Measurements from ENCODE around the gene NUDT2.

NUDT2 gene

DNA sequence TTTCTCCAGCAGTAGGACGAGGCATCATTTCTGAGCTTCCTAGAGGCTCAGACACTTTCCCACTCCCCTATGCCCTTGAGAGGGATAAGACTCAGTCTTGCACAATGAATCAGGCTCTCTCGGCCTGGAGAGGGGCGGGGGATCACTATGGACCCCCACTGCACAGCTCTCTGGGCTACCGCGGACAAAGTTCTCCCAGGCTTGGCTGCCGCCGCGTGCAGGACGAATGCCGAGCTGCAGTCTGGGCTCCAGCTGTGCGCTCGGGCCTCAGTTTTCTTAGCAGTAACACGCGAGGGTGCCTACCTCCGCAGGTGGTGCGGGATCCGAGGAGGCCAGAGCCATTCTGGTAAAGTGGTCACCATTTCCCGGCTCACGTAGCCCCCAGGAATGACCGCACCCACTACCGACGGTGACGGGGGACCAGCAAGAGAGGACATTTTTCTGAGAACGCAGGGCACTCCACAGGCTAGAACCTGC is 50.7 kb downstream of the NUDT2 start:
- Histone ChIP-seq H3K4ac (ENCODE audit: low read depth, low read length) (no peak overlapping the region), H4K5ac (ENCODE audit: low read length) (no peak overlapping the region), H3K27ac (ENCODE audit: low read depth, low read length) (no peak overlapping the region), H3K36me3 (ENCODE audit: control insufficient read depth, insufficient read depth, low read length) (no peaks in the 10 kb centered on the region), H3K18ac (ENCODE audit: low read length) (no peak overlapping the region), H3K4me1 (ENCODE audit: control insufficient read depth, low read depth, low read length) (peaks cover 13% of the 10 kb centered on the region), H2BK15ac (replicated peaks; ENCODE audit: low read depth) (no peak overlapping the region), H2BK120ac (ENCODE audit: low read depth, low read length) (no peak overlapping the region), H2AK5ac (ENCODE audit: low read length) (no peak overlapping the region), H3K56ac (ENCODE audit: low read length) (peak overlapping the region; percentile 59), H3K9ac (ENCODE audit: low read length) (peak overlapping the region; percentile 32), H4K8ac (ENCODE audit: low read depth, low read length) (no peak overlapping the region), H3K4me3 (ENCODE audit: low read length) (peak overlapping the region; percentile 47), H2BK5ac (ENCODE audit: low read length) (no peak overlapping the region), H3K79me1 (ENCODE audit: low read length) (no peaks in the 10 kb centered on the region), H3K4me2 (ENCODE audit: low read length) (peak overlapping the region; percentile 87), H3K27me3 (ENCODE audit: insufficient read depth, low read length, poor library complexity) (peaks cover 3% of the 10 kb centered on the region), H3K79me2 (ENCODE audit: control insufficient read depth, insufficient read depth, low read length) (no peaks in the 10 kb centered on the region), H3K23ac (ENCODE audit: low read length) (no peak overlapping the region)
- no peak for DNase-seq
- no CpG with 5 or more reads among the region's 24 CpGs for WGBS (ENCODE audit: extremely low coverage, insufficient coverage, low lambda C conversion rate)

DNA sequence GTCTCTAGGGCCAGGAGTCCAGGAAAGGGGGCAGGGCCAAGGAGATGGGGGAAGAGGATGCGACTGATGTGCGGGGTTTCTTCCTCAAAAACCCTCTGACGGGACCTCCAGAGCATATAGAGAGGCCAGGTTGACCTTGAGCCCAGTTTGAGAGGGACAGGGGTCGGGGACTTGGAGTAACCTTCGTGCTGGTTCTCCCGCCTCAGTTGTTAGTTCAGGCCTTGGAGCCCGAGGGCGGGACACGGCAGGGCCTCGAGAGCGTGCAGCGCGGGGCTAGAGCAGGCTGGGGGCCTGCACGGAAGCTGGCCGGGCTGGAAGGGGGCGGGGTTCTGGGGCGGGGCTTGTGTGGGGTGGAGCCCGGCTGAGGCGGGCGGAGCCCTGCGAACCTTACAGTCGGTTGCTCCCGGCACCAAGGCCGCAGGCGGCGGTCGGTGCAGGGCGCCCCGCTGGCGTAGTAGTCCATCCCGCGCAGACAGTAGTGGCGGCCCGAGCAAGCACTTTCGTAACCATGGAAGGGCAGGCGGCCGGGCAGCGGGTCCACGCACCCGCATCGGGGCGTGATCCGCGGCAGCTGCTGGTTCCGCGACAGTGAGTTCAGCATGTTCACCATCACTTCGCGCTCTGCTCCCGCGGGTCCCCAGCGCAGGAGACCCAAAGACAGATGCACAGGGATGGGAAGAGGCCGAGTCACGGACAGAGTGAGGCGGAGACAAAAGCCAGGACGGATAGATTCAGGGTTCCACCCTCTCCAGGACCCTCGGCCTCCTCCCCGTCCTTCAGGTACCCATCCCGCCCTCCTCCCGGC is 51.3 kb downstream of the NUDT2 start:
- Histone ChIP-seq H3K4ac (ENCODE audit: low read depth, low read length) (no peak overlapping the region), H4K5ac (ENCODE audit: low read length) (no peak overlapping the region), H3K4me2 (ENCODE audit: low read length) (peak overlapping the region; percentile 87), H3K9ac (ENCODE audit: low read length) (peak overlapping the region; percentile 32), H4K8ac (ENCODE audit: low read depth, low read length) (no peak overlapping the region), H3K79me2 (ENCODE audit: control insufficient read depth, insufficient read depth, low read length) (no peaks in the 10 kb centered on the region), H3K4me1 (ENCODE audit: control insufficient read depth, low read depth, low read length) (peaks cover 7% of the 10 kb centered on the region), H3K18ac (ENCODE audit: low read length) (no peak overlapping the region), H2BK5ac (ENCODE audit: low read length) (no peak overlapping the region), H2BK15ac (replicated peaks; ENCODE audit: low read depth) (no peak overlapping the region), H3K36me3 (ENCODE audit: control insufficient read depth, insufficient read depth, low read length) (no peaks in the 10 kb centered on the region), H3K79me1 (ENCODE audit: low read length) (no peaks in the 10 kb centered on the region), H3K27ac (ENCODE audit: low read depth, low read length) (no peak overlapping the region), H3K56ac (ENCODE audit: low read length) (peak overlapping the region; percentile 77), H2AK5ac (ENCODE audit: low read length) (no peak overlapping the region), H3K23ac (ENCODE audit: low read length) (no peak overlapping the region), H2BK120ac (ENCODE audit: low read depth, low read length) (no peak overlapping the region), H3K4me3 (ENCODE audit: low read length) (peak overlapping the region; percentile 23), H3K27me3 (ENCODE audit: insufficient read depth, low read length, poor library complexity) (peaks cover 3% of the 10 kb centered on the region)
- WGBS (ENCODE audit: extremely low coverage, insufficient coverage, low lambda C conversion rate): no CpG with 5 or more reads among the region's 59 CpGs
- peak; percentile 86 for DNase-seq

DNA sequence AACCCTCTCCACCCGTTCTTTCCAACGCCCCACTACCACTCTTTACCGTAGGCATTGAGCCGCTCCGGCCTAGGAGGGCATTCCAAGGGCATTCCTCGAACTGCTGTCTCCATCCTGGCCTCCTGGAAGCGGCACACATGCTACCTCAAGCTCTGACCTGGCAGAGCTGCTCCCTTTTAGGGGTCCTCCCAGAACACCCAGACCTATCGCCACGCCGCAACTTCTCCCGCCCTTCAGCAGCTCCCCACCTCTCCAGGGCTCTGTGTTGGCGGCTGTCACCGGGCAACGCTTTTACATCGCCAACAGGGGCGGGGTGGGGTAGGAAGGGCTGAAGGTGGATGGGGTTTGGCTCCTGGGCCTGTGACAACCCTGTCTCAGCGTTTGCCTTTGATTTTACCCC is 52.0 kb downstream of the NUDT2 start:
- no CpG with 5 or more reads among the region's 17 CpGs for WGBS (ENCODE audit: extremely low coverage, insufficient coverage, low lambda C conversion rate)
- H3K4me3 ChIP-seq (ENCODE audit: low read length): no peak overlapping the region
- no peak overlapping the region for H2BK5ac ChIP-seq (ENCODE audit: low read length)
- peaks cover 3% of the 10 kb centered on the region for H3K27me3 ChIP-seq (ENCODE audit: insufficient read depth, low read length, poor library complexity)
- peak overlapping the region; percentile 77 for H3K56ac ChIP-seq (ENCODE audit: low read length)
- no peaks in the 10 kb centered on the region for H3K79me2 ChIP-seq (ENCODE audit: control insufficient read depth, insufficient read depth, low read length)
- H2BK15ac ChIP-seq (replicated peaks; ENCODE audit: low read depth): no peak overlapping the region
- no peak overlapping the region for H2BK120ac ChIP-seq (ENCODE audit: low read depth, low read length)
- H3K9ac ChIP-seq (ENCODE audit: low read length): peak overlapping the region; percentile 8
- H3K27ac ChIP-seq (ENCODE audit: low read depth, low read length): no peak overlapping the region
- H4K5ac ChIP-seq (ENCODE audit: low read length): no peak overlapping the region
- H3K4me1 ChIP-seq (ENCODE audit: control insufficient read depth, low read depth, low read length): peaks cover 7% of the 10 kb centered on the region
- H3K36me3 ChIP-seq (ENCODE audit: control insufficient read depth, insufficient read depth, low read length): no peaks in the 10 kb centered on the region
- H3K23ac ChIP-seq (ENCODE audit: low read length): no peak overlapping the region
- H3K18ac ChIP-seq (ENCODE audit: low read length): no peak overlapping the region
- H3K79me1 ChIP-seq (ENCODE audit: low read length): no peaks in the 10 kb centered on the region
- no peak overlapping the region for H3K4ac ChIP-seq (ENCODE audit: low read depth, low read length)
- peak overlapping the region; percentile 81 for H3K4me2 ChIP-seq (ENCODE audit: low read length)
- no peak overlapping the region for H4K8ac ChIP-seq (ENCODE audit: low read depth, low read length)
- DNase-seq: peak; percentile 61
- H2AK5ac ChIP-seq (ENCODE audit: low read length): no peak overlapping the region

DNA sequence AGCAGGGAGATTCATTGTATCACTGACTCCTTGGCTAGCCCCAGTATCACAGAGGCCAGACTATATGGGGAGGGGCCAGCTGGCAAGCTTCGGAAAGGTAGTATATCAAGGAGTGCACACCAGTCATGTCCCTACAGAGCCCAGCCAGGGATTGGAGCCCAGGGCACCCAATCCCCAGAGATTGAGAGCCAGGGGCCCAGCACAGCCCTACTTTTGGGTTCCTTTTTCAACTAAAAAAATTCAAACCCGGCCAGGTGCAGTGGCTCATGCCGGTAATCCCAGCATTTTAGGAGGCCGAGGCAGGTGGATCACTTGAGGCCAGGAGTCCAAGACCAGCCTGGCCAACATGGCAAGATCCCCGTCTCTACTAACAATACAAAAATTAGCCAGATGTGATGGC is 52.7 kb downstream of the NUDT2 start:
- Histone ChIP-seq H3K4me1 (ENCODE audit: control insufficient read depth, low read depth, low read length) (peaks cover 7% of the 10 kb centered on the region), H3K4ac (ENCODE audit: low read depth, low read length) (no peak overlapping the region), H3K36me3 (ENCODE audit: control insufficient read depth, insufficient read depth, low read length) (no peaks in the 10 kb centered on the region), H2AK5ac (ENCODE audit: low read length) (no peak overlapping the region), H3K18ac (ENCODE audit: low read length) (no peak overlapping the region), H4K5ac (ENCODE audit: low read length) (no peak overlapping the region), H3K4me3 (ENCODE audit: low read length) (no peak overlapping the region), H2BK15ac (replicated peaks; ENCODE audit: low read depth) (no peak overlapping the region), H3K27me3 (ENCODE audit: insufficient read depth, low read length, poor library complexity) (peaks cover 3% of the 10 kb centered on the region), H3K9ac (ENCODE audit: low read length) (no peak overlapping the region), H3K4me2 (ENCODE audit: low read length) (no peak overlapping the region), H4K8ac (ENCODE audit: low read depth, low read length) (no peak overlapping the region), H3K79me1 (ENCODE audit: low read length) (no peaks in the 10 kb centered on the region), H2BK120ac (ENCODE audit: low read depth, low read length) (no peak overlapping the region), H3K27ac (ENCODE audit: low read depth, low read length) (no peak overlapping the region), H3K23ac (ENCODE audit: low read length) (no peak overlapping the region), H3K56ac (ENCODE audit: low read length) (no peak overlapping the region), H3K79me2 (ENCODE audit: control insufficient read depth, insufficient read depth, low read length) (no peaks in the 10 kb centered on the region), H2BK5ac (ENCODE audit: low read length) (no peak overlapping the region)
- whole genome bisulfite sequencing (ENCODE audit: extremely low coverage, insufficient coverage, low lambda C conversion rate): no CpG with 5 or more reads among the region's 5 CpGs
- no peak for DNase-seq

DNA sequence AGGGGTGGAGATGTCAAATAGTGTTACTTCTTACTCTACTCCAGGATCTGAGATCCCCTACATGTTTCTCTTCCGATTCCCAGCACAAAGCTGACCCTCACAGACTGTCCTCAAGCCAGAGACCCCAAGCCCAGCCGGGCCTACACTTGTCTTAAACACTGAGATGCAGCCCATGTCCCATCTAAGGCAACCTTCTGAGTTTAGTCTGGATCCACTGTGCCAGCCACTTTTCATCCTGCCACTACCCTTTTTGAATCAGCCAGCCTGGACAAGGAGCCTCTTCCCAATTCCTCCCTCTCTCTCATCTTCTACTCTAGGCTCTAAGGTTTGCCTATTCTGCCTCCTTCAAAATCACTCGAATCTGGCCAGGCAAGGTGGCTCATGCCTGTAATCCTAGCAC is 53.5 kb downstream of the NUDT2 start:
- Histone ChIP-seq H4K8ac (ENCODE audit: low read depth, low read length) (no peak overlapping the region), H3K36me3 (ENCODE audit: control insufficient read depth, insufficient read depth, low read length) (no peaks in the 10 kb centered on the region), H3K9ac (ENCODE audit: low read length) (no peak overlapping the region), H3K4me2 (ENCODE audit: low read length) (no peak overlapping the region), H2BK15ac (replicated peaks; ENCODE audit: low read depth) (no peak overlapping the region), H3K79me2 (ENCODE audit: control insufficient read depth, insufficient read depth, low read length) (no peaks in the 10 kb centered on the region), H2BK120ac (ENCODE audit: low read depth, low read length) (no peak overlapping the region), H3K23ac (ENCODE audit: low read length) (no peak overlapping the region), H4K5ac (ENCODE audit: low read length) (no peak overlapping the region), H3K27ac (ENCODE audit: low read depth, low read length) (no peak overlapping the region), H3K79me1 (ENCODE audit: low read length) (no peaks in the 10 kb centered on the region), H3K18ac (ENCODE audit: low read length) (no peak overlapping the region), H3K4ac (ENCODE audit: low read depth, low read length) (no peak overlapping the region), H3K56ac (ENCODE audit: low read length) (no peak overlapping the region), H3K4me1 (ENCODE audit: control insufficient read depth, low read depth, low read length) (peaks cover 7% of the 10 kb centered on the region), H3K4me3 (ENCODE audit: low read length) (no peak overlapping the region), H3K27me3 (ENCODE audit: insufficient read depth, low read length, poor library complexity) (peaks cover 3% of the 10 kb centered on the region), H2AK5ac (ENCODE audit: low read length) (no peak overlapping the region), H2BK5ac (ENCODE audit: low read length) (no peak overlapping the region)
- no CpG with 5 or more reads among the region's 3 CpGs for WGBS (ENCODE audit: extremely low coverage, insufficient coverage, low lambda C conversion rate)
- DNase-seq: no peak

Data from mesendoderm (in vitro differentiated cells).